H1 (cell line): ENCODE measurements around the gene TMA7B. TPM values are rescaled to one million over a fixed set of nuclear protein-coding genes. Genes with fewer than 3 reads are reported as not detected.

Experiments
- BACH1 ChIP-seq: IDR thresholded peaks from 2 replicates; pipeline ENCODE4 v1.6.1; 2012; ENCODE audit warnings: low read length, improper control_type of control experiment
- BRCA1 ChIP-seq: IDR thresholded peaks from 2 replicates; pipeline ENCODE4 v1.6.1; 2012; ENCODE audit warnings: low read depth, low read length, improper control_type of control experiment
- CEBPB ChIP-seq: IDR thresholded peaks from 2 replicates; pipeline ENCODE4 v1.6.1; 2012; ENCODE audit warnings: low read depth, low read length
- CHD2 ChIP-seq: IDR thresholded peaks from 2 replicates; pipeline ENCODE4 v1.6.1; 2012; ENCODE audit warnings: low read length, improper control_type of control experiment
- EP300 ChIP-seq, 2 experiments: IDR thresholded peaks; 1 replicate in 1 of 2; 2 replicates in 1 of 2; pipeline ENCODE4 v1.6.1; 2011 to 2012; ENCODE audit warnings: low read depth in 2 of 2, low read length in 2 of 2, mild to moderate bottlenecking in 2 of 2, borderline replicate concordance in 1 of 2, inconsistent platforms in 1 of 2, moderate library complexity in 1 of 2
- GTF2F1 ChIP-seq: IDR thresholded peaks from 2 replicates; pipeline ENCODE4 v1.6.1; 2012; ENCODE audit warnings: low read depth, low read length, improper control_type of control experiment, borderline replicate concordance
- KDM5A ChIP-seq: fragments of 200-600 bp; IDR thresholded peaks from 2 replicates; pipeline ENCODE4 v1.7.1; 2012; ENCODE audit warnings: mild to moderate bottlenecking, low read length, inconsistent platforms, mixed read lengths
- TBP ChIP-seq: IDR thresholded peaks from 2 replicates; pipeline ENCODE4 v1.6.1; 2011; ENCODE audit warnings: low read depth, low read length, improper control_type of control experiment
- polyA plus RNA-seq, 7 experiments: library from polyadenylated mRNA; depleted of rRNA in 3 of 7; stranded (reverse) in 5 of 7; unstranded in 2 of 7; fragments of >200 nt in 5 of 7; fragments of 200-250 nt in 2 of 7; gene quantifications; 1 replicate in 5 of 7; 2 replicates in 1 of 7; 4 replicates in 1 of 7; pipeline versions ENCODE4 v1.2.1 to v1.2.3, GENCODE V29; 2011 to 2013; ENCODE audit warnings: missing spikeins in 2 of 7, mixed read lengths in 2 of 7
- total RNA-seq: library from RNA; stranded (reverse); fragmentation: NEBNext Ultra II Directional; extraction: Animal tissue kit (Norgen Biotek cat#: 25700); gene quantifications from 2 replicates; pipeline ENCODE4 v1.2.1, GENCODE V29; 2021

TMA7B gene
- total and polyA plus RNA-seq, 2 of the 8 experiments (the other 6 are each of a cell fraction or from before 2014, with no cell fraction given): not detected

GRCh38 chr22:39958949-39959639, 1.1 kb upstream of the TMA7B start (continued):
- no peak for TF ChIP-seq TBP
- TF ChIP-seq BRCA1: no peak
- no peak for TF ChIP-seq CEBPB
- TF ChIP-seq KDM5A: no peak
- no peak for TF ChIP-seq CHD2
- TF ChIP-seq EP300 (IDR thresholded peaks at IDR 0.05; ENCODE audit: borderline replicate concordance in 1 of 2, low read depth in 2 of 2, low read length in 2 of 2): no peak
- TF ChIP-seq BACH1: no peak
- no peak for TF ChIP-seq GTF2F1
